HG02759 (cell line): ENCODE data around the gene SLC26A9.

ENCODE experiments used
- ATAC-seq: cut with Tn5 transposase; IDR thresholded peaks from one replicate; pipeline ENCODE4 v1.9.1; 2021; ENCODE audit warnings: mild to moderate bottlenecking, moderate library complexity; ENCODE audit not compliant: unreplicated experiment

Gene SLC26A9

DNA sequence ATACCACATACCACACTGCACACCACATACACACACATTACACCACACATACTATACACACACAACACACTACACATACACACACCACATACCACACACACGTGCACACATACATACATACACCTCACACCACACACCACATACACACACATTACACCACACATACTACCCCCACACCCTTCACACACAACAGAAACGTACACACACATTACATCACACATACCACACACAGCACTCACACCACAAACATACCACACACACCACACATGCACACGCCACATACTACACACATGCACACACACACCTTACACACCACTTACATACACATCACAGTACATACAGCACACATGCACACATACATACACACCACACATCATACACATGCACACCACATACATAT is 31.5 kb upstream of the SLC26A9 start:
- no peak for ATAC-seq

DNA sequence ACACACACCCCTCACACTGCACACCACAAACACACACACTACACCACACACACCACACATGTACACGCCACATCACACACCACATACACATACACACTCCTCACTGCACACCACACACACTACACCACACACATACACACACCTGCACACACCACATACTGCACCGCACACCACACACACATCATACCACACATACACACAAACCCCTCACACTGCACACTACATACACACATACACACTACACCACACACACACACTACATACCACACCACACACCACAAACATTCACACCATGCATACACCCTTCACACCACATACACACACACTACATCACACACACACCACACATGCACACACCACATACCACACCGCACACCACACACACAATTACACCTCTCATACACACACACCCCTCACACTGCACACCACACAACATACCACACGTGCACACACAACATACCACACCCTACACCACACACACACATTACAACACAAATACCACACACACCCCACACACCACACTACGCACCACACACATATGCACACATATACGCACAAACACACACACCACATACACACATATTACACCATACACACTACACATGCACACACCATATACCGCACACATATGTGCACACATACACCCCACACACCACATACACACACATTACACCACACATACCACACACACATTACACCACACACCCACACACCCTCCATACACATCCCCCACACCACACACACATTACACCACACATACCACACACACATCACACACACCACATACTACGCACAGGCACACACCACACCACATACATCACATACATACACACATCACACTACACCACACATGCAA is 30.3 kb upstream of the SLC26A9 start:
- ATAC-seq, result no peak

DNA sequence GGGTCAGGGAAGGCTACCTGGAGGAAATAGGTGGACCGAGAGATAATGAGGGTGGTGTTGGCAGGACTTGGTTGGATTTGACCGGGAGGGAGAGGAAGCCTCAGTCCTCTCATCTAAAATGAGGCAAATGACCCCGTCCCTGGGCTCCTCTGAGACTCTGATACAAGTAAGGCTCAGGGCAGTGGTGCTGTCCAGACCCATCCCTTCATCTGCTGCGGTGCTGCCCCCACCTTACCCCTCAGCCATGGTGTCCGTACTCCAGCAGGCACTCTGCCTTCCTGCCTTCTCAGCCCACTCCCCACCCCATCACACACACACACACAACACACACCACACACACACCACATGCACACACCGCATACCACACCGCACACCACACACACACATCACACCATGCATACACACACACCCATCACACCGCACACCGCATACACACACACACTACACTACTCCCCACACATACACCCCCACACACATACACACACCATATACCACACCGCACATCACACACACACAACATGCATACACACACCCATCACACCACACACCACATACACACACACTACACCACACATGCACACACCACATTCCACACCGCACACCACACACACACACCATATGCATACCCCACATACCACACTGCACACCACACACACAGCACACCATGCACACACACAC is 29.4 kb upstream of the SLC26A9 start:
- ATAC-seq, result no peak

DNA sequence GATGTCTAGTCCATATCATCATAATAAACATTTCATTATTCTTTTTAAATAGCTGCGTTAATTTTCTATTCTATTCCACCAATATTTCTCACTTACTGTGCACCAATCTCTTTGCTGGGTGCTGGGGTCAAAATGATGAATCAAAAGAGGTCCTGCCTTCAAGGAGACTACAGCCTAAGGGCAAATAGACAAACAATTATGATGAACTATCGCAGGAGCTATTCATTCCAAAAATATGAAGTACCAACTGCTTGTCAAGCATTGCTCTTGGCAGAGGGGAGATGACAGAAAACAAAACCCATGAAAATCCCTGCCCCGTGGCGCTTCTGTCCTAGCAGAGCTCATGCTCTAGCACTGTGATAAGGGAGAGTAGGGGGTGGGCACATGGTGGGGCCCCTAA is 28.8 kb upstream of the SLC26A9 start:
- ATAC-seq, result no peak

DNA sequence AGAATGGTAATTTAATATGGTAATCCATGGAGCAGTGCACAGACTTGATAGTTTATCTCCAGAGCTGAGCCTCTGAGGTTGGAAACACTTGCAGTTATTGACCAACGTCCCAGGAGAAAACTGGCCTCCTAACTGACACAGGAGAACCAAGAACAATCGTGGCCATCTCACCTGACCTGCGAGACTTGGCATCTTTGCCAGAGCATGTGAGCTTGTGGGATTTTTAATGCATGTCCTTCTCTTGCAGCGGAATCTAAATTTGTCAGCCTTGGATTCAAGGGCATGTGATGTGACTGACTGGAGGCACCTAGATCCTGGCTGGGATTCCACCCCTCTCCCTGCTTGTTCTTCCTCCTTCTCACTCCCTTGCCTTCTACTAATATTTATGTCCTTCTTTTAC is 27.8 kb upstream of the SLC26A9 start:
- ATAC-seq, result no peak

DNA sequence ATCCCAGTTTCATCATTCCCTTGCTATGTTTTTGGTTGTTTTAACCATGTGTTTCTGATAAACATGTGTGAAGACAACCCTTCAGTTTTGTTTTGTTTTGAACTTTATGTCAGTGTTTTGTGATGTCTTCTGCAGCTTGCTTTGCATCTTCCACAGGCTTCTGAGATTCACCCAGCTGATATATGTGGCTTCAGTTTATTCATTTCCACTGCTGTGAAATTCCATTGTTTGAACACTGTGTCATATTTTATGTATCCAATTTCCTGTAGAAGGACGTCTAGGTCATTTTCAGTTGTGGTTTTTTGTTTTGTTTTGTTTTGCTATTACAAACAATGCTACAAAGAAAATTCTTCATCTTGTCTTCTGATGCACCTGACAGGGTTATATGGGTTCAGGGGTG is 27.2 kb upstream of the SLC26A9 start:
- ATAC-seq, result no peak

DNA sequence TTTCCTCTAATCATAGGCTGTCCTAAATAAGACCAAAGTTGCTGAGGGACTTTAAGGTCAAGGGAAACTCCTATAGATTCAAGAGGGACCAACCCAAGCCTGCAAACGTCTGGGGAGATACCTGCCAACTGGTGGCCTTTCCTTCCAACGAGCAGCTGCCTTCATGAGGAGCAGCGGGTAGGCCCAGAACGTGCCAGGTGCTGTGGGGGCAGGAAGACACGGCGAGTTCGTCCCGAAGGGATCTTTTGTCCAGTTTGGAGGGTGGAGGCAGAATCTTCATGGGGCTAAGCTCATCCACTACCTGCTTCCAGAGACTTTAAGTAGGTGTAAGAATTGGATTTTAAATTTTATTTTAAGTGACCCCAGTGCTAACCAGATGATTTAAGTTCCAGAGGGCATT is 26.0 kb upstream of the SLC26A9 start:
- ATAC-seq, result no peak

DNA sequence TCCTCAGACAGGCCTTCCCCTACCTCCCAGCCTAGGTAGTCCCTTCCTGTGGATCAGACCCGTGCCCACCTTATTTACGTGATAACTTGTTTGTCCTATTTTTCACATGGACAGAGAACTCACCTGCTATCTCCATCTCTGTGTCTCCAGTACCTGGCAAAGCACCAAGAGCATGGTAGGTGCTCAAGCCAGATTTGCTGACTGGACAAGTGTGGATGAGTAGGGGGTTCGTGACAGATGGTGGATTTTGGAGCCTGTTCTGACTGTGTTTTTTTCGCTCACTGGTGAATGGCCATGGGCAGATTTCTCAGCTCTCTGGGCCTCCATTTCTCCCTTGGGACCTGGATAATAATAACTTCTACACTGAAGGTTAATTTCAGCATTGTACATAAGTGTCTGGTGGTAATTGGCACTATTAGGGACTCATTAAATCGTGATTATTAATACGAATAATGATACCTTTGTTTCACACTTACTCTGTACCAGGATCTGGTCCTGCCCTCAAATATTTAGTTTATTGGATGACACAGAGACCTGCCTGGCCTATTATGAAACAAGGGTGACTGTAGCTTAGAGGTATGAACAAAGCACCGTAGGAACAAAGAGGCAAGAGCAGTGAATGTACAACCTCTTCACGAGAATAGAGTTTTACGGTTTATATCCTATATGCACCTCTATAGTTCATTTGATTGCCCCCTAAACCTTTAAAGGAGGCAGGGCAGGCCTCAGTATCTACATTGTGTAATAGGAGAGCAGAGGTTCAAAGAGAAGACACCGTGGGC is 24.5 kb upstream of the SLC26A9 start:
- no peak for ATAC-seq

DNA sequence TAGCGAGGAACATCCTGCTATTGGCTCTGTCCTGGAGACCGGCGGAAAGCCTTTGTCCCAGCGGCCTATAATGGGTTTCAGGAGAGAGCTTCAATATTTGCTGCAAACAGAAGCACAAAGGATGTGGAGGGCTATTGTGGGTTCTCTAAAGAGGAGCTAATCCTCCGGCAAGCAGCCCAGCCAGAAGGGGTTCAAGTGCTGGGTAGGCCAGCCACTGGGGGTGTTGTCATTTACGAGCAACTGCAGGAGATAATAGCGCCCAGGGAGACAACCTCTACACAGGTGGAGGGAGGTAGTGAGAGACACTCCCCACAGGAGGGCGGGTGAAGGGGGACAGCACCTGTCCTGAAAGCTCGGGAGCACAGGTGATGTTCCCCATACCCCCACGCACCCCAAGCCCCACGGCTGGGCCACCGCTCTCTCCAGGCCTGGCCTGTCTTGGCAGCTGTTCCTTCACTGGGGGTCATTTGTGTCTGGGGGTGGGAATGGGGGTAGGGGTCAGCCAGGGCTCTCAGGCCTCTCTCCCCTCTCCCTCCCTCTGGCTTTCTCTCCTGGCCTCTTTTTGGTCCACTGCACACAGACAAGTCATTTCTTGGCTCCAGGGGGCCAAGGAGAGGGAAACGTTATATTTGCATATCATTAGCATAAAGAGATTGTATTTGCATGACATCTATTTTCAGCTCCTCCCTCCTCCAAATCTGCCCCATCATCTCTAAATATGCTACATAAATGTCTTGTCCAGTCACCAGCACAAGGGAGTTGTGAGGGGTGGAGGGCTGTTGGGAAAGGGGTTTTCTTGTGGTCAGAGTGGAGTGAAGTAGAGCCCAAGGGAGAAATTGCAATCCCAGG is 22.0 kb upstream of the SLC26A9 start:
- ATAC-seq, result no peak

DNA sequence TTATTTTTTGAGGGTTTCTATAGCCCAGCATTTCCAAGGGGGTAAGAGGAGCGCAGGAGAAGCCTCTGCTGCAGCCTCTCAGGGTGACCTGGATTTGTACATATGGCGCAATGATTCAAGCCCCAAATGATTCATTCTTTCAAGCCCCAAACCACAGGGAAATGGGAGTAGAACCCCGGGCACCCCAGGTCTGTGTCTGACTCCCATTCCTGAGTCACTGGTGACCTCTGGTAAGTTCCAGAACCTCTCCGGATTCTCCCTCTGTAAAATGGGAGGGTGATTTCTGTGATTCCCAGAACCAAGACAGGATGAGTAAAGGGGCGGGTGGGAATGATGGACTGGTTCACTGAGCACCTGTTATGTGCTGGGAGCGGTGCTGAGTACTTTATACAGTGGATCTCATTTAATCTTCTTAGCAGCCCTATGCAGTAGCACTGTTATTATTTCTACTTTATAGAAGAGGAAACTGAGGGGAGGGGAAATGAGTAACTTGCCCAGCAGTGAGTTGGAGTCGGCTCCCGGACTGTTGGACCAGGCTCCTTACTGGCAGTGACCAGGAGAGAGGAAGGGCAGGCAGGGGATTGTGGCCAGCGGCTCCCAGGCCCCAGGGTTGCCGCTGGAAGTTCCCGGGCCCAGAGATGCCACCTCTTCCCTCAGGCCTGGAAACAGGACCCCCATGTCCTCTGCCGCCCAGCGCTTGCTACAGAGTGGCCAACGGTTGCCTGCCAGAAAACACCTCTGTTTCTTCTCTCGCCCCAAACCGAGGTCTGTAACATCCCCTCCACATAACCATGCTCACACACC is 20.3 kb upstream of the SLC26A9 start:
- ATAC-seq, result no peak

DNA sequence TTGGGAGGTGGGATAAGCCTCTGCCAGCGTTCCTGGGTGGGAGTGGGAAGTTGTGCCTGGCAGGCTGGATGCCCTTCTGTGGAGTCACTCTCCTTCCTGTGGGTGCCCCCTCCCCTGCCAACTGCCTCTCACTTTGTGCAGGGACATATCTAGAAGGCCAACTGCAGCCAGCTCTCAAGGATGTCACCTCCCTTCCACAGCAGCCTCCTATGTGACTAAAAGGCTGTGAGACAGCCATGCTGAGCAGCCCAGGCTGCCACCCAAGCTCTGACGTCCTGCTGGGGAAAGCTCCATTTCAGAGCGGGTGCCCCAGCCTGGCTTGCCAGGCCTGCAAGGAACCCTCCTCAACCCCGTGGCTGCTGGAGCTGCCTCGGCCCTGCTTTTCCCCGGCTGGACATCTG is 19.6 kb upstream of the SLC26A9 start:
- ATAC-seq, result no peak

DNA sequence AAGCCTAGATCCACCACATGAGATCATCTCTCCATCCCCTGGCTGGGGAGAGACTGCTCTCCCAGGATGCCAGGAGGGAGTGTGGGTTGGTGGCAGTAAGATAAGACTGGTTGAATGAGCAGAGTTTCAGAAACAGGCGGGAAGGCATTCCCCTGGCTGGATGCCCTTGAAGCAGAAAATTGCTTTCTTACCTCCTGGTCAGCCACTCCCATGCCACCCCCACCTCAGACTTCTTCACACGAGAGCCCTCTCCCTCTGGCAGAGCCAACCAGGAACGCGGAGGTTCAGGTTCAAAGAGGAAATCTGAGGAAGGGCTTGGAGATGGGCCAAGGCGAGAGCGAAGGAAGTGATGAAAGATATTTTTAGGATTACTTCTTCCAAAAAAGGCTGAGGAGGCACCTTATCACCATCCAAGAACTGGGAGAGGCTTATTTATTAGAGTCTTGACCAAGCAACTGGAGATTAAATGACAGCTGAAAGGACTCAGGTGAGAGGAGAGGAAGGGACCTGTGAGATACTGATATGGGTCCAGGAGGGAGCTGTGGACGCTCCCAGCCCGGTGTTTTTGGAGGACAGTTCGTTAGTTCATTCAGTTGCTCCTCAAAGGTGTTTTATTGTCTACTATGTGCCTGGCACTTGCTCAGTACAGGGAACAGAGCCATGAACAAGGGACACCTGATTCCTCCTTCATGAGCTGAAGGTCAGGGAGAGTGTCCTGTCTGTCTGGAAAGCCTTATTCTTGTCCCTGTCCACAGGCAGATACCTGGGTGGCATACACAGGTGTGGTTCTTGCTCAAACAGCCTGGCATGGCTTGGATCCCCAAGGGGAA is 18.9 kb upstream of the SLC26A9 start:
- ATAC-seq, result no peak

DNA sequence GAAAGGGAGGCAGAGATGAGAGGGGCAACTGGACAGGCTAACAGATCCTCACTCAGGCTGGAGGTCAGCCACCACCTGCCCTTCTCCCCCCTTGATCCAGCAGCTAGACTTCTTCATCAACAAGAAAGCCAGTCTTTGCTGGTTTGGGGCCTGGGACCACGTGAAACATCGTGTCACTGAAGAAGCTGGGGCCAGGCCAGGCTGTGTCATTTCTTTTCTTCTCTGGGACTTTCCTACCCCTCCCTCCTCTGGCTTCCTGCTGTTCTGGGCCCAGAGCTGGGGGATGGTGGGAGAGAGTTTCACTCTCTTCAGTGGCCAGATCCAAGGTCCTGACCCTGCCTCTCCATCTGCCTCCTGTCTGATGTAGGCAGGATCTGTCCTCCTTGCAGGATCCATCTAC is 18.1 kb upstream of the SLC26A9 start:
- ATAC-seq, result no peak

DNA sequence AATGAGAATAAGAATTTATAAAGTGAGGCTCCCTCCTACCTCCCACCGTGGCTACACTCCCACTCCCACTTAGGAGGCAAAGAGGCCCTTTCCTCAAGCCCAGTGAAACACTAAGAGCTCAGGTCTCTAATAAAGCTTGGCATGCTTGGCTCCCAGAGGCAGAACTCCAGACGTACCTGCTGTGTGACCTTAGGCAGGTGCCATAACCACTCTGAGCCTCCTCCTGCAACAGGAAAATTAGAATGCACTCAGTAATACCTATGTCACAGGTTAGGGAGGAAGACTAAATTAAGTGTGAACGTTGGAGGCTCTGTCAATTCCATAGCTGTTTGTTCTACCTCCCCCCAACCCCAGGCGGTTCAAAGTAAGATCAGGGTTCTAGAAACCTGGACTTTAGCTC is 16.5 kb upstream of the SLC26A9 start:
- ATAC-seq, result no peak

DNA sequence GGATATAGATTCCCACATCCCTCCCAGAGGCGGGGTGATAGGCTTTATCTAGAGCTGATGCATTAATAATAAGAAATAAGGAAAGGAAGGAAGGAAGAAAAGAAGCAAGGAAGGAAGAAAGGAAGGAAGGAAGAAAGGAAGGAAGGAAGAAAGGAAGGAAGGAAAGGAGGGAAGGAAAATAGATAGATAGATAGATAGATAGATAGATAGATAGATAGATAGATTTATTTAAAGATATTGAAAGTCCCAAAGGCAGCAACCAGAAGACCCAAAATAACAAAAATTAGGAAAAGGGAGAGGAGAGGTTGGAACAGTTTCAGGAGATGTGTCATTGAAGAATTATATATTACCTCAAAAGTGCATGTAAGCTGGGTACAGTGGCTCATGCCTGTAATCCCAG is 12.2 kb upstream of the SLC26A9 start:
- ATAC-seq, result no peak

DNA sequence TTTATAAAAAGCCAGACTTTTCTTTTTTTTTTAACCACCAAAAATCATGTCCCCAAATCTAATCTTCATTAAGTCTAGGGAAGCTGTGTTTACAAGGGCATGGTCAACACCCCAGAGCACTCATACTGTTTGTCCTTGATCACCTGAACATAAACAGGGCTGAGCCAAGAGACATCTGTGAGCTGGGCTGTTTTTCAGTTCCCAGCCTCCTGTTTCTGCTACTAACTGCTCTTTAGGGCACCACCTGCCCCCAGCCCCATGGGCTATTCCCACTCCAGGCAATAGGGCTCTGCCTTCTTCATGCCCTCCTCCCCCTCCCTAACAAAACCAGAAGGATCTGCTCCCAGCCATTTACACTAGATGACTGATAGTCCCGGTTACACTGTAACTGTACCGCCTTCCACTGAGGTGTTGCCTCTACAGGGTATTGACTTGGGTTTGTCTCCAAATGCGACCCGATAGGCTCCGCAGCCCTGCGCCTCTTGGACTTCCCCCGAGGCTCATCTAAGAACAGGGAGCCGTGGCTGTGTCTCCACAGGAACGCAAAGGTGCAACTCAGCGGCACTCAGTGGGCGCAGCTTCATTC is 11.7 kb upstream of the SLC26A9 start:
- ATAC-seq, result no peak

DNA sequence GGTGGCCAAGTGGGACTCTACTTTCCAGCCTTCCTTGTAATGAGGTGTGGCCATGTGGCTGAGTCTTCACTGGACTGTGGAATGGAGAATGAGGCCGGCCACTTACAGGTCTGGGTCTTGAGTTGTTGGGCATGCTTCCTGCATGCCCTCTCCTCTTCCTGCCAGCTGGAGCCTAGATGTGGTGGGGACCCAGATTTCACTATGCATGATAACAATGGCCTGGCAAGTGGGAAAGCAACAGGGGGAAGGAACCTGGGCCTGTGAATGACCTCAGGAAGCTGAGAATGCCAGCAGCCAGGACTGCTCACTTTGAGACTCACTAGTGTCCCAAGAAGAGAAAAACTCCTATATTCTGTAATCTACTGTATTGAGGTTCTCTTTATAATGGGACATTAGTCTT is 8.5 kb upstream of the SLC26A9 start:
- ATAC-seq, result no peak

DNA sequence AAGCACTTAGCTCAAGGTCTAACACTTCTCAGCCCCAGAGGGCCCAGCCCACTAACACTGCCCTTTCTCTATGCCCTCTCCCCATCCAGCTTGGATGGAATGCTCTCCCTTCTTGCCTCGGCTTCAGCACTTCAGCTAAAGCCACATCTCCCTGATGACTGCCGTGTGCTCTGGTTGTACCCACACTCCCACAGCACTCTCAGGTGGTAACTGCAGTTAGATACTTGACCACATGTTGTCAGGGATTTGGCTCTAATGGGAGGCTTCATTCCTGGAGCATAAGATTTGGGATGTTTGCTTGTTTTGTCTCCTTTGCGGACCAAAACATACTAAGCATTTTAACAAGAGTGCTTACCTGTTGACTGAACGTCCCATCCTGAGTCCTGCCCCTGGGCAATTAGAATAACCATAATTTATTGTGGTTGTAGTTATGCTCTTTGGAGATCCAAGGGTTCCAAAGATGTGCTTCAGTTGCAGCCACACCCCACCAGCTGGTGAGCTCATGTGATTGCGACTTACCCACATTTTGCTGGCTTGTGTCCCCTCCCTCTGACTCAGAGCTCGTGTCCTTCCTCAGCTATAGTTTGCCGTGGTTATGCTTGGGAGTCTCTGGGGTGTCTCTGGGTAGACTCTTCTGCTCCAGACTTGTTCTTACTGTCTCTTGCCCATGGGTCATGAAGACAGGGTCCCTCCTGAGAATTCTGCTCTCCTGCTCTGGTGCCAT is 7.7 kb upstream of the SLC26A9 start:
- ATAC-seq, result no peak
